Esophagus muscularis mucosa (tissue), 4 donors: ENCODE data around the gene ARMC9. TPM values are rescaled to one million over a fixed set of nuclear protein-coding genes. Genes with fewer than 3 reads are reported as not detected.
"Not testable (repeated sequence)": the region's sequence is repeated elsewhere in the genome, so short reads cannot be mapped to it uniquely, and the experiment has no call there.

Source experiments
- DNase-seq: peaks from one replicate; pipeline ENCODE4 v3.0.0-alpha.2; 2017; ENCODE audit errors: extremely low spot score
- H3K27ac ChIP-seq, 4 donors: fragments of 200-600 bp; sonication (generic); replicated peaks in 1 of 4; 1 replicate in 3 of 4; 2 replicates in 1 of 4; pipeline ENCODE4 v1.5.1; 2016 to 2019; ENCODE audit warnings: mild to moderate bottlenecking in 1 of 4
- H3K27me3 ChIP-seq, 4 donors: fragments of 200-600 bp; sonication (generic); one replicate each; pipeline versions ENCODE4 v1.5.1 to v1.6.0; 2016 to 2019
- H3K36me3 ChIP-seq, 4 donors: fragments of 200-600 bp; sonication (generic); one replicate each; pipeline ENCODE4 v1.5.1; 2016 to 2019
- H3K4me1 ChIP-seq, 4 donors: fragments of 200-600 bp; sonication (generic); one replicate each; pipeline ENCODE4 v1.5.1; 2016 to 2019
- H3K4me3 ChIP-seq, 4 donors: fragments of 200-600 bp; sonication (generic); 1 replicate in 2 of 4; 2 replicates in 2 of 4; pipeline ENCODE4 v1.5.1; 2016 to 2019; ENCODE audit warnings: mild to moderate bottlenecking in 4 of 4, moderate library complexity in 1 of 4
- H3K9me3 ChIP-seq, 4 donors: fragments of 200-600 bp; sonication (generic); 1 replicate in 3 of 4; 2 replicates in 1 of 4; pipeline ENCODE4 v1.5.1; 2016 to 2019
- CTCF ChIP-seq, 3 experiments: fragments of 200-600 bp in 2 of 3; fragments of 450-650 bp in 1 of 3; sonication (generic) in 2 of 3; IDR thresholded peaks; one replicate each; pipeline ENCODE4 v1.5.1; 2017 to 2019; ENCODE audit warnings: antibody characterized with exemption in 3 of 3, mild to moderate bottlenecking in 2 of 3, moderate library complexity in 1 of 3
- EP300 ChIP-seq: sonication (generic); formaldehyde crosslinking; IDR thresholded peaks from one replicate; pipeline ENCODE4 v1.6.1; 2017; ENCODE audit warnings: antibody characterized with exemption
- POLR2A ChIP-seq: fragments of 450-650 bp; IDR thresholded peaks from one replicate; pipeline ENCODE4 v1.6.1; 2017; ENCODE audit warnings: antibody characterized with exemption, moderate library complexity, mild to moderate bottlenecking, low read depth
- POLR2AphosphoS5 ChIP-seq, 2 donors: sonication (generic); formaldehyde crosslinking; IDR thresholded peaks; one replicate each; pipeline ENCODE4 v1.6.1; 2017; ENCODE audit warnings: antibody characterized with exemption in 2 of 2
- WGBS: methylation state at CpG from one replicate; pipeline ENCODE4 v1.1.5; 2018; 5-methylcytosine and 5-hydroxymethylcytosine counted together
- intact Hi-C: fragments of 100-400 bp; cut with DNase I; formaldehyde crosslinking; loops from one replicate; pipeline ENCODE4 v1.15.1; 2023
- total RNA-seq, 4 donors: library from RNA; depleted of rRNA; stranded (reverse); fragments of >200 nt; gene quantifications; one replicate each; pipeline versions ENCODE4 v1.1.0 to v1.2.1, GENCODE V29; 2016

ARMC9 gene
- total RNA-seq, 4 donors from 2014 or later, result 119 to 262 (median 152) TPM

- H3K4me1 ChIP-seq, result peaks cover 20 to 68% (median 60%) of the 10 kb centered on the region in 4 donors
- peak; percentile 59 for TF ChIP-seq EP300
- TF ChIP-seq CTCF (IDR thresholded peaks at IDR 0.05), result no peak
- TF ChIP-seq POLR2A, result no peak
- peak; percentile 53 to 62 for TF ChIP-seq POLR2AphosphoS5 (IDR thresholded peaks at IDR 0.05)
- H3K27me3 ChIP-seq, result no peaks in the 10 kb centered on the region
- H3K36me3 ChIP-seq, result no peaks in the 10 kb centered on the region
- peak overlapping the region; percentile 50 to 57 (median 52) for H3K4me3 ChIP-seq
- H3K9me3 ChIP-seq, result no peaks in the 10 kb centered on the region
- H3K27ac ChIP-seq, result peak overlapping the region; percentile 93 to 96 (median 94)
- 10% methylated on average over 9 of the region's 42 CpGs for WGBS
- no peak for DNase-seq
- intact Hi-C loops, result loop anchor here (2.0 kb wide), 1 partner anchor 86 kb away; no protein-coding TSS in a partner anchor
Measured at GRCh38 chr2:231190531-231191197, 7.8 kb upstream of the ARMC9 start.

- WGBS, result 48% methylated on average over 19 of the region's 19 CpGs
- peak; percentile 93 for DNase-seq
- TF ChIP-seq POLR2A, result no peak
- TF ChIP-seq POLR2AphosphoS5 (IDR thresholded peaks at IDR 0.05), result peak; percentile 57 to 72
- TF ChIP-seq CTCF (IDR thresholded peaks at IDR 0.05), result peak; percentile 69 to 83 (median 82)
- TF ChIP-seq EP300, result peak; percentile 67
- intact Hi-C loops, result loop anchor here (2.0 kb wide), 1 partner anchor 87 kb away; no protein-coding TSS in a partner anchor
- H3K9me3 ChIP-seq, result no peaks in the 10 kb centered on the region
- H3K4me3 ChIP-seq, result no peak overlapping the region
- H3K4me1 ChIP-seq, result peaks cover 19 to 58% (median 52%) of the 10 kb centered on the region in 4 donors
- peak overlapping the region; percentile 93 to 96 (median 94) for H3K27ac ChIP-seq
- H3K27me3 ChIP-seq, result peaks cover 0 to 3% (median 0%) of the 10 kb centered on the region in 4 donors
- H3K36me3 ChIP-seq, result no peaks in the 10 kb centered on the region
Measured at GRCh38 chr2:231191896-231192872, 6.2 kb upstream of the ARMC9 start.

GRCh38 chr2:231193216-231193615 lies 5.2 kb upstream of the ARMC9 start:
- 66% methylated on average over 3 of the region's 3 CpGs for WGBS
- TF ChIP-seq CTCF (IDR thresholded peaks at IDR 0.05), result no peak
- no peak for TF ChIP-seq EP300
- no peak for TF ChIP-seq POLR2AphosphoS5 (IDR thresholded peaks at IDR 0.05)
- TF ChIP-seq POLR2A, result no peak

GRCh38 chr2:231196592-231196991 lies 1.8 kb upstream of the ARMC9 start:
- no peak for DNase-seq
- intact Hi-C loops, result no loop called here

More at GRCh38 chr2:231193216-231193615, 5.2 kb upstream of the ARMC9 start:
- DNase-seq, result no peak
- H3K36me3 ChIP-seq, result no peaks in the 10 kb centered on the region
- H3K9me3 ChIP-seq, result no peaks in the 10 kb centered on the region
- peaks cover 0 to 3% (median 0%) of the 10 kb centered on the region in 4 donors for H3K27me3 ChIP-seq
- peaks cover 23 to 58% (median 55%) of the 10 kb centered on the region in 4 donors for H3K4me1 ChIP-seq
- peak overlapping the region; percentile 93 to 96 (median 94) for H3K27ac ChIP-seq
- intact Hi-C loops, result no loop called here
- H3K4me3 ChIP-seq, result no peak overlapping the region

GRCh38 chr2:231197196-231197595 lies 1.2 kb upstream of the ARMC9 start:
- Histone ChIP-seq H3K27ac (peak overlapping the region in 1 of 4 donors; percentile 87), H3K4me1 (peaks cover 13 to 57% (median 51%) of the 10 kb centered on the region in 4 donors), H3K4me3 (peak overlapping the region in 2 of 4 donors; percentile 74 to 79)
- DNase-seq, H3K9me3 ChIP-seq, H3K36me3 ChIP-seq, intact Hi-C loops, H3K27me3 ChIP-seq: not testable (repeated sequence)
- 93% methylated on average over 7 of the region's 7 CpGs for WGBS

More at GRCh38 chr2:231196592-231196991, 1.8 kb upstream of the ARMC9 start:
- Histone ChIP-seq H3K27me3 (peaks cover 0 to 3% (median 0%) of the 10 kb centered on the region in 4 donors), H3K36me3 (no peaks in the 10 kb centered on the region), H3K9me3 (no peaks in the 10 kb centered on the region), H3K4me3 (no peak overlapping the region), H3K4me1 (peaks cover 15 to 57% (median 53%) of the 10 kb centered on the region in 4 donors), H3K27ac (no peak overlapping the region)
- no peak for TF ChIP-seq POLR2AphosphoS5 (IDR thresholded peaks at IDR 0.05)
- TF ChIP-seq POLR2A, result no peak
- no peak for TF ChIP-seq CTCF (IDR thresholded peaks at IDR 0.05)
- no peak for TF ChIP-seq EP300
- WGBS, result 86% methylated on average over 5 of the region's 5 CpGs
